Activated T-helper 1 cell treated with anti-CD3 and anti-CD28 coated beads, Interleukin-12 subunit alpha, Interleukin-12 subunit beta, Interleukin-2, Interleukin-4 antibody, amounts not matched to agents 30 ng/mL and 10 ng/mL and 1 ng/mL, durations not matched to agents 14 hours and 24 hours and 36 hours (primary cell): Measurements from ENCODE around the gene SMAD6. TPM values are rescaled to one million over a fixed set of nuclear protein-coding genes. Genes with fewer than 3 reads are reported as not detected.

Experiments used
- DNase-seq: peaks from one replicate; pipeline ENCODE4 v3.0.0; 2021; ENCODE audit warnings: low spot score
- H3K27ac Mint-ChIP-seq: one replicate; pipeline ENCODE4 v1.8.0; 2021; ENCODE audit warnings: mild to moderate bottlenecking, mixed read lengths
- H3K27me3 Mint-ChIP-seq: one replicate; pipeline ENCODE4 v1.8.0; 2022; ENCODE audit warnings: mild to moderate bottlenecking, moderate library complexity, mixed read lengths; ENCODE audit not compliant: insufficient read depth
- H3K36me3 Mint-ChIP-seq: one replicate; pipeline ENCODE4 v1.8.0; 2021; ENCODE audit warnings: low read depth, mixed read lengths
- H3K4me1 Mint-ChIP-seq: one replicate; pipeline ENCODE4 v1.8.0; 2021; ENCODE audit warnings: low read depth, mixed read lengths
- H3K4me3 Mint-ChIP-seq: one replicate; pipeline ENCODE4 v1.8.0; 2021; ENCODE audit warnings: mild to moderate bottlenecking, moderate library complexity, mixed read lengths
- H3K9me3 Mint-ChIP-seq: one replicate; pipeline ENCODE4 v1.8.0; 2021; ENCODE audit warnings: mixed read lengths
- intact Hi-C: fragments of 100-400 bp; cut with micrococcal nuclease; formaldehyde crosslinking; loops from one replicate; pipeline ENCODE4 v1.15.1; 2024
- total RNA-seq: library from RNA; stranded (reverse); gene quantifications from 2 replicates; pipeline ENCODE4 v1.2.3, GENCODE V29; 2022

The SMAD6 gene
- total RNA-seq, 1 donor from 2014 or later: 0.34 TPM

DNA sequence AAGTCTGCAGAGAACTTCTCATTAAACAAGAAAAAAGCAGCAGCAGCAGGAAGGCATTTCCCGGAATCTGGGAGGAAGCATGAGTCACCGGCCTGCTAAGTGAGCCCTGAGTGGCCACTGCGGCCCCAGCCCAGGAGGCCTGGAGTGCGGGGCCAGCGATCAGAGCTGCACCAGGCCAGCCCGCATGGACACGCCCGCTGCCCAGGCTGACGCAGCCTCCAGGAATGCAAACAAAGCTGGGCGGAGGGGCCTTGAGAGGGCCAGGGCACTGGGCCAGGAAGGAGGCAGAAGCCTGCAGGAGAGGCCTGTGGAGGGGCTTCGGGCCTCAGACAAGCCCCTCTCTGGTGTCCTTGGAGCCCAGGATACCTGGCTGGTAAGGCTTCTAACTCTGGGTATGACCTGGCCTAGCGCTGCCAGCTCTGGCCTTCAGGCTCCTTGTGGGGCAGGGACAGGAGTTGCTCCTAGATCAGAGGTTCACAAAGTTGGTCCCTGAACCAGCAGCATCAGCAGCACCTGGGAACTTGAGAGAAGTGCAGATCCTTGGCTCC, 101.2 kb downstream of the SMAD6 start:
- Mint-ChIP-seq H3K27ac (no peak overlapping the region), H3K4me1 (no peaks in the 10 kb centered on the region), H3K9me3 (no peaks in the 10 kb centered on the region), H3K27me3 (peaks cover 7% of the 10 kb centered on the region), H3K4me3 (no peak overlapping the region), H3K36me3 (no peaks in the 10 kb centered on the region)
- no peak for DNase-seq
- intact Hi-C loops: no loop called here

DNA sequence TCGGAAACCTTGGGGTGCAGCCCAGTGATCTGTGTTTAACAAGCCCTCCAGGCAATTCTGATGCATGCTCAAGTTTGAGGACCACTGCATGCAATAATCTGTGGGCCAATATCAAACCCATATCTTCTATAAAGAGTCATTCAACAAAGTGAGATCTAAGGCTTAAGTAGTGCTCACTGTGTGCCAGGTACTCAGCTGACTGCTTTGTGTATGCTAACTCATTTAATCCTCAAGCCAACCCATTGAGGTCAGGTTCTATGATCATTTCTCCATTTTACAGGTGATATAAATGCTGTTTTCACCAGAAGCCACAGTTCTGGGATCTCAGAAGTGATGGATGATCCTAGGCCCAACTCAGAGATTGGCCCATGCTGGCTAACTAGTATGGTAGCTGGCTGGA, 101.7 kb downstream of the SMAD6 start:
- Mint-ChIP-seq H3K4me3 (no peak overlapping the region), H3K9me3 (no peaks in the 10 kb centered on the region), H3K4me1 (no peaks in the 10 kb centered on the region), H3K27ac (no peak overlapping the region), H3K27me3 (peaks cover 7% of the 10 kb centered on the region), H3K36me3 (no peaks in the 10 kb centered on the region)
- DNase-seq: no peak
- intact Hi-C loops: no loop called here

DNA sequence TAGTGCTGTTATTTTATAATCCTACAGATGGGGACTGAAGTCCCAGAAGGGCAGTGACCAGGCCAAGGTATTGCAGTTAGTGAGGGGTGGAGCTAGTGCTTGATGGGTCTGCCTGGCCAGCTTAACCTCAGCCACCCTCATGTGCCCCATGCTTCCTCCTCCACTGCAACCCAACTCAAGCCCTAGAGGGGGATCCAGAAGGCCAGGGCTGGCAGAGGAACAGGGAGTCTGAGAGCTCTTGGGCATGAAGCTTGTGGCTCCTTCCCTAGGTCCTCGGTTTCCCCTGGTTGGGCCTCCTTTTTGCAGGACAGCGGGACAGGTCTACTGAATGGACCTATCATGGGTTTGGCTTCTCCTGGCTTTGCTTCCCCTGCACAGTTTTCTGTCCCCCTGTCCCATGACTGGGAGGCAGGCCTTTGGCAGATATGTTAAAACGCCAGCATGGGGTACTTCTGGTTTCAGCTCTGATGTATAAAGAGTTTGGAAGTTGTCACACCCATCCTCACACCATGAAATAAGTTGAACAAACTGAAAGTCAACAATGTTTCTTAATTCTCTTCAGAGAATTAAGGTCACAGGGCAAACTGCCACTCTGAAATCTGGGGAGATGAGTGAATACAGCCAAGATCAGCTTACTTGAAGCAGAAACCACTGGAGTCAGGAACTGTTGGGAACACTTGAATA, 103.3 kb downstream of the SMAD6 start:
- no peaks in the 10 kb centered on the region for H3K4me1 Mint-ChIP-seq
- no peak overlapping the region for H3K27ac Mint-ChIP-seq
- H3K4me3 Mint-ChIP-seq: no peak overlapping the region
- no peaks in the 10 kb centered on the region for H3K36me3 Mint-ChIP-seq
- no peak for DNase-seq
- intact Hi-C loops: no loop called here
- H3K9me3 Mint-ChIP-seq: no peaks in the 10 kb centered on the region
- peaks cover 17% of the 10 kb centered on the region for H3K27me3 Mint-ChIP-seq

DNA sequence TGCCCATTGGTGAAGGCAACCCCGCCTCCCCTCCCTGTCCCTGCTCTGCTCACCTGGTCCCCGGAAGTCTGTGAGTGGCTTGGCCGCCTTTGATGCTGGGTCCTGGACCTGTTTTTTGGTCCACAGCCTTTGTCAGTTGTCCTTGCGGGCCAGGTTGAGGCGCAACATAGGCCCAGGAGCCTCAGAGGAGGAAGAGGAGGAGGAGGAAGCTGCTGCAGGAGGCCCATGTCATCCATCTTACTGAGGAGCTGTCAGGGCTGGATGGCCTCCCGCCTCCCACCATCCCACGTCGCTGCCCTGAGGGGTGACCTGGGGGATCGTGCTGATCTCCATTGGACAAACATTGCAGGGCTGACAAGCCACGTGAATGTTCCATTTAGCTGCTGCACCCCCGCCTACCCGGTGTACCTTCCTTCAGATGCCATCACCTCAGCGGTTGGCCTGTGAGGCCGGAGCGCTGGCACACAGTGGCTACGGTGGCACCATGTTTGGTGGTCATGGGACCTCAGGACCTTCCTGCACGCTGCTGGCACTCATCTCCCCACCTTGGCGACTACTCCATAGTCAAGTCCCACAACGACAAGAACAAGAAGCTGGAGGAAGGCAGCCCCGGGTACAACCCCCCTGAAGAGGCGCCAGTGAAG, 106.3 kb downstream of the SMAD6 start:
- Mint-ChIP-seq H3K36me3 (no peaks in the 10 kb centered on the region), H3K4me3 (no peak overlapping the region), H3K27me3 (peaks cover 24% of the 10 kb centered on the region), H3K9me3 (no peaks in the 10 kb centered on the region), H3K4me1 (no peaks in the 10 kb centered on the region), H3K27ac (no peak overlapping the region)
- no peak for DNase-seq
- intact Hi-C loops: no loop called here

DNA sequence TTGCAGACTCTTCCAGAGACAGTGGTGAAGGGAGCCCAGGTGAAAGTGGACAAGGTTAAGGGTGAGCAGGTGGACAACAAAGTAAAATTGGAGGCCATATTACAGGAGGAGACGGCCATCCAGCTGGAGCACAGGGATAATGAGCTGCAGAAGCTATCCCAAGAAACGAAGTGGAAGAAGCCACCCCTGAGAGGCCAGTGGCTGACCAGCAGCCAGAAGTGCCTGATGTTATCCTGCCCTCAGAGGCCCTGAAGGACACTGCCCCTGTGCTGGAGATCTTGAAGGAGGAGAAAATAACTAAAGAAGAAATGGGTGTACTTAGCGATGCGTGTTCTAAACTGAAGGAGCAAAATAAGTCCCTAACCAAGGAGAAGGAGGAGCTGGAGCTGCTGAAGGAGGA, 107.6 kb downstream of the SMAD6 start:
- intact Hi-C loops: no loop called here
- no peak overlapping the region for H3K4me3 Mint-ChIP-seq

DNA sequence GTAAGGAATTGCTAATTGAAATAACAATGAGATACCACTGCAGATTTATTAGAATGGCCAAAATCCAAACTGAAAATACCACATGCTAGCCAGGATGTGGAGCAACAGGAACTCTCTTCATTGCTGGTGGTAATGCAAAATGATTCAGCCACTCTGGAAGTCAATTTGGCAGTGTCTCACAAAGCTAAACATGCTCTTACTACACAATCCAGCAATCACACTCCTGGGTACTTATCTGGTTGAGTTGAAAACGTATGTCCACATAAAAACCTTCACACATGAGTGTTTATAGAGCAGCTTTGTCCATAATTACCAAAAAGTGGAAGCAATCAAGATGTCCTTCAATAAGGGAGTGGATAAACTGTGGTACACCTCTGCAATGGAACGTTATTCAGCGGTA, 113.3 kb downstream of the SMAD6 start:
- H3K4me1 Mint-ChIP-seq: no peaks in the 10 kb centered on the region
- intact Hi-C loops: no loop called here
- peaks cover 14% of the 10 kb centered on the region for H3K27me3 Mint-ChIP-seq
- H3K36me3 Mint-ChIP-seq: no peaks in the 10 kb centered on the region
- H3K27ac Mint-ChIP-seq: no peak overlapping the region
- no peak overlapping the region for H3K4me3 Mint-ChIP-seq
- no peaks in the 10 kb centered on the region for H3K9me3 Mint-ChIP-seq
- DNase-seq: no peak

More for the DNA sequence above, 107.6 kb downstream of the SMAD6 start:
- no peak for DNase-seq
- Mint-ChIP-seq H3K4me1 (no peaks in the 10 kb centered on the region), H3K27me3 (peaks cover 26% of the 10 kb centered on the region), H3K36me3 (no peaks in the 10 kb centered on the region), H3K9me3 (no peaks in the 10 kb centered on the region), H3K27ac (no peak overlapping the region)

DNA sequence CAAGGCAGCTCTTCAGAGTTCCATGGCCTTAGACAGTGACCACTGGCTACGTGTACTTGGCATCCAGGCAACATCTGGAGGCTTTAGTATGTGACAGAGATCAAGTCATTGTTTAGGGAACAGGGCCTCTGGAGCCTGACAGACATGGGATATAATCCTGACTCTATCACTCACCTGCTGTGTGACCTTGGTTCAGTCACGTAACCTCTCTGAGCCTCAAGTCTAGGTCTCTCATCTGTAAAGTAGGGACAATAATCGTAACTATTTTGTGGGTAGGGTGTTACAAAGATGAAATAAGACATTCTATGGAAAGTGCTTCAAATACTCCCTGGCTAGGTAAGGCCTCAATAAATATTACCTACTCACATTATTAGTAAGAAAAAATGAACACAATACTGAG, 114.2 kb downstream of the SMAD6 start:
- no peak overlapping the region for H3K27ac Mint-ChIP-seq
- no peaks in the 10 kb centered on the region for H3K36me3 Mint-ChIP-seq
- no peak overlapping the region for H3K4me3 Mint-ChIP-seq
- H3K9me3 Mint-ChIP-seq: no peaks in the 10 kb centered on the region
- H3K4me1 Mint-ChIP-seq: no peaks in the 10 kb centered on the region
- DNase-seq: no peak
- H3K27me3 Mint-ChIP-seq: peaks cover 14% of the 10 kb centered on the region
- intact Hi-C loops: no loop called here

DNA sequence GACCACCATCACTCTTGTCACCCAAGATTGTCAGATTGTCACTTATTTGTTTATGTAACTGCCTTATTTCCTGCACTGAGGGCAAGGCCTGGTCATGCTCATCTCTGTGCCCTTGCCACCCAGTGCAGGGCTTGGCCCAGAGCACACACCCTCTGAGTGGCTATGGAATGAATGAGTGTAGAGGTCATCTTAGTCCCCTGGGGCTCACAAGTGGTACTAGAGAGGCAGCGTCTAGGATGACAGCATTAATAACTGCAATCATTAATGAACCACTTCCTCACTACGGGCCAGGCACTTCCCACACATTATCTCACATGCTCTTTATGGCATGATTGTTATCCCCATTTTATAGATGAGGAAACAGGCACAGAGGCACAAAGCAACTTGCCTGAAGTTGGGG, 117.0 kb downstream of the SMAD6 start:
- DNase-seq: no peak
- Mint-ChIP-seq H3K9me3 (no peaks in the 10 kb centered on the region), H3K36me3 (no peaks in the 10 kb centered on the region), H3K4me1 (no peaks in the 10 kb centered on the region), H3K27ac (no peak overlapping the region), H3K4me3 (no peak overlapping the region), H3K27me3 (peaks cover 6% of the 10 kb centered on the region)
- intact Hi-C loops: no loop called here

DNA sequence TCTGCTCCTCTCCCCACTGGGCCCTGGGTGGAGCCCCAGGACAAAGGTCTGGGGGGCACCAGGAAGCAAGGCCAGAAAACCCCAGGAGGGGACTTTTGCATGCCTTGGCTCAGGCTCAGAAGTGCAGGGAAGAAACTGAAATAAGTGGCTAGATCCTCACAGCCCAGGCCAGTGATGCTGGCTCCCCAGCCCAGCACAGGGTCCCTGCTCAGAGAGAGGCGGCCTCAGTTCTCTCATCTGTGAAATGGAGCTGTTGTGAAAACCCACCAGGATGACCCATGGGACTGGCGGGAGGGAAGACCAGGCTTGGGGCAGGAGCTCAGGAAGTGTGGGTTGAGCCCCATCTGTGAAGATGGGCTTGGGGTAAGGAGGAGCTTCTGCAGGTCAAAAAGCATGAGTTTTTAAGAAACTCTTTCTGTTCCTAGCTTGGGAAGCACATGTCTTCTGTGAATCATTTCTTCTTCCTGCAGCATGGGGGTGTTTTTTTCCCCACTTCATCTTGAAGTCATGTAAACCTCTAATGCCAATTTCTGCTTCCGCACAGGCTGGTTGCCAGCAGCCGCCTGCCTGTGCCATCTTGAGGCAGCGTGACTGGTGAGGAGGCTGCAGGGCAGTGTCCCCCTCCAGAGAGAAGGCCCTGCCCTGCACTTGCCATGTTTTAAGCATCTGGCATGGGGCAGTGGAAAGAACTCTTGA, 118.6 kb downstream of the SMAD6 start:
- no peak overlapping the region for H3K4me3 Mint-ChIP-seq
- H3K27ac Mint-ChIP-seq: no peak overlapping the region
- H3K27me3 Mint-ChIP-seq: peaks cover 7% of the 10 kb centered on the region
- H3K9me3 Mint-ChIP-seq: no peaks in the 10 kb centered on the region
- H3K4me1 Mint-ChIP-seq: no peaks in the 10 kb centered on the region
- DNase-seq: no peak
- intact Hi-C loops: no loop called here
- H3K36me3 Mint-ChIP-seq: no peaks in the 10 kb centered on the region

DNA sequence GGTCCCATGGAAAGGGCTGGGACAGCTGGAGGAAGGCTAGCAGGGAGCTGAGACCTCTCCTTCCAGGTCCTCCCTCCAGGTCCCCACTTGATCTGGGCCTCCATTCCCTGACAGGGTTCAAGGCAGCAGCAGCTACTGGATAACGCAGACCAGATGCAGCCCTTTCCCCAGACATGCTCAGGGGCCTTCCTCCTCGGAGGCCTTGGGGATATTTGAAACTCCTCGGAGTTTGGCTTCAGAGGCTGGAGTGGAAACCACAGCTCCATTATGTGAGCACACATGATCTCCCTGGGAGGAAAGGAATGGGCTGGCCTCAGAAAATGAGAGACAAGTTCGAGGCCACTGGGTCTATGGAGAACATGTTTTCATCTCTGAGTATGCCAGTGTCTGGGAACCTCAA, 119.3 kb downstream of the SMAD6 start:
- no peaks in the 10 kb centered on the region for H3K9me3 Mint-ChIP-seq
- H3K27me3 Mint-ChIP-seq: peaks cover 7% of the 10 kb centered on the region
- no peak overlapping the region for H3K27ac Mint-ChIP-seq
- no peaks in the 10 kb centered on the region for H3K36me3 Mint-ChIP-seq
- H3K4me1 Mint-ChIP-seq: no peaks in the 10 kb centered on the region
- intact Hi-C loops: no loop called here
- no peak for DNase-seq
- H3K4me3 Mint-ChIP-seq: no peak overlapping the region

DNA sequence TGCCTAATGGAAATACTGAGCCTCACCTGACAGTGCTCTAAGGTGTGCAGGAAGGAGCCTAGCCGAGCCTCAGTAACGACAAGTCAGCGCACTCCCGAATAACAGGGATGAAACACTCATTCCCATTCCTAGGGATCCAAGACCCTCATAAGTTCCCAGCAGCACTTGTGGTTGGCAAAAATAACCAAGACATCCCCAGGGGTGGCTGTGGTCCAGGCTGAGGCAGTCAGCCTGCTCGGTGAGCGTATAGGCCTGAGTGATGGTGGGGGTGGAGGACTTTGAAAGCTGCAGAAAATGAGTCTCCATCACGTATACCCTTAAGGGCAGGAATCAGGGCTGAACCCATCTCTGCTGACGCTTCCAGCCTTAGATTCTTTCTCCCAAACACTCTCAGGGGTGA, 120.1 kb downstream of the SMAD6 start:
- H3K9me3 Mint-ChIP-seq: no peaks in the 10 kb centered on the region
- H3K36me3 Mint-ChIP-seq: no peaks in the 10 kb centered on the region
- intact Hi-C loops: no loop called here

DNA sequence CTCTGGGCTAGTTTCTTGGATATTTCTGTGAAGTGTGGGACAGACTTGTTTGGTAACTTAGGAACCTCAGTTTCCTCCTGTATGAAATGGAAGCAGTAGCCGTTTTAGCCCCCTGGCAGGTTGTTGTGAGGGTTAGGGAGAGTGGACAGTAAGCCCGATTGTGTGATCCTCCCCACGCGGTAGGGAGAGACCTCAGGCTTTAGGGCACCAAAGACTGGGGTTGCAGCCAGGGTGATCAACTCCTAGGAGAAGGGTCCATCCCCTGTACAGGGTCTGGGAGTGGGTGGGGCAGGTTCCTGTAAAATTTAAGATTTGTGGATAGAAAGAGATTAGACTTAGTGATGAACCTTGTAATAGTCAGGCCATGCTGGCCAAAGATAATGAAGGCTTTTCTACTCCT, 120.5 kb downstream of the SMAD6 start:
- no peak overlapping the region for H3K4me3 Mint-ChIP-seq
- intact Hi-C loops: no loop called here

More for the DNA sequence above, 120.1 kb downstream of the SMAD6 start:
- no peak overlapping the region for H3K4me3 Mint-ChIP-seq
- no peaks in the 10 kb centered on the region for H3K4me1 Mint-ChIP-seq
- H3K27me3 Mint-ChIP-seq: peaks cover 7% of the 10 kb centered on the region
- DNase-seq: no peak
- H3K27ac Mint-ChIP-seq: no peak overlapping the region

DNA sequence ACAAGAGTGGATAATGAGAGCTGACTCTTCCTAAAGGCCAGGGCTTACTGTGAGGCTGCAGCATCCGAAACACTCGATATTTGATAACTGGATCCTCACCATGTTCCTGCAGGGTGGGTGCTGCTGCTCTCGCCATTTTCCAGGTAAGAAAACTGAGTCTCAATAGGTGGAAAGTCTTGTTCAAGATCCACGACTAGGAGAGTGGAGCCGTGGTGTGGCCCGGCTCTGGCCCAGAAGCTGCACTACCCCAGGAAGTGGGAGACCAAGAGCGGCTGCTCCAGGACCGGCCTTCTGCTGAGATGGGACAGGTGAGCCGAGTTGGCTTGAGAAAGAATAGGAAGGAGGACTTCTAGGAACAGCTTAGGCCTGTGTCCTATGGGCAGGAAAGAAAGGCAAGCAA, 121.6 kb downstream of the SMAD6 start:
- Mint-ChIP-seq H3K9me3 (no peaks in the 10 kb centered on the region), H3K36me3 (no peaks in the 10 kb centered on the region), H3K4me3 (no peak overlapping the region)

More for the DNA sequence above, 120.5 kb downstream of the SMAD6 start:
- Mint-ChIP-seq H3K27me3 (peaks cover 7% of the 10 kb centered on the region), H3K4me1 (no peaks in the 10 kb centered on the region), H3K27ac (no peak overlapping the region), H3K9me3 (no peaks in the 10 kb centered on the region), H3K36me3 (no peaks in the 10 kb centered on the region)
- no peak for DNase-seq

More for the DNA sequence above, 121.6 kb downstream of the SMAD6 start:
- Mint-ChIP-seq H3K4me1 (no peaks in the 10 kb centered on the region), H3K27ac (no peak overlapping the region), H3K27me3 (peaks cover 7% of the 10 kb centered on the region)
- no peak for DNase-seq
- intact Hi-C loops: no loop called here
